Prostate gland (tissue), 2 donors: Measurements from ENCODE around the gene MUSTN1. TPM values are rescaled to one million over a fixed set of nuclear protein-coding genes. Genes with fewer than 3 reads are reported as not detected.

Experiments
- DNase-seq: peaks from one replicate; pipeline ENCODE4 v3.0.0-alpha.2; 2019; ENCODE audit warnings: low spot score
- H3K27ac ChIP-seq, 2 donors: fragments of 200-600 bp; sonication (generic); 2 replicates each; pipeline ENCODE4 v1.5.1; 2017 to 2019
- H3K27me3 ChIP-seq: fragments of 200-600 bp; sonication (generic); replicated peaks from 2 replicates; pipeline ENCODE4 v1.5.1; 2019; ENCODE audit not compliant: insufficient read depth
- H3K36me3 ChIP-seq, 2 donors: fragments of 200-600 bp; sonication (generic); 1 replicate in 1 of 2; 2 replicates in 1 of 2; pipeline versions ENCODE4 v1.5.1 to v1.8.1; 2017 to 2019
- H3K4me1 ChIP-seq: fragments of 200-600 bp; sonication (generic); replicated peaks from 2 replicates; pipeline ENCODE4 v1.5.1; 2019
- H3K4me3 ChIP-seq, 2 donors: fragments of 200-600 bp; sonication (generic); 2 replicates each; pipeline ENCODE4 v1.5.1; 2017 to 2019
- H3K9me3 ChIP-seq: fragments of 200-600 bp; sonication (generic); 2 replicates; pipeline ENCODE4 v1.5.1; 2017
- CTCF ChIP-seq, 4 experiments: fragments of 200-600 bp in 2 of 4; fragments of 450-650 bp in 2 of 4; sonication (generic) in 2 of 4; IDR thresholded peaks; 1 replicate in 3 of 4; 2 replicates in 1 of 4; pipeline ENCODE4 v1.5.1; 2016 to 2019; ENCODE audit warnings: antibody characterized with exemption in 4 of 4, mild to moderate bottlenecking in 2 of 4, moderate library complexity in 2 of 4
- POLR2A ChIP-seq: fragments of 450-650 bp; IDR thresholded peaks from one replicate; pipeline ENCODE4 v1.6.1; 2016; ENCODE audit warnings: antibody characterized with exemption, mild to moderate bottlenecking
- POLR2AphosphoS5 ChIP-seq: sonication (generic); formaldehyde crosslinking; IDR thresholded peaks from one replicate; pipeline ENCODE4 v1.6.1; 2017; ENCODE audit warnings: antibody characterized with exemption
- WGBS: methylation state at CpG from one replicate; pipeline ENCODE4 v1.1.5; 2018; 5-methylcytosine and 5-hydroxymethylcytosine counted together
- intact Hi-C: fragments of 100-400 bp; cut with DNase I; formaldehyde crosslinking; loops from one replicate; pipeline ENCODE4 v1.14.2; 2022
- total RNA-seq, 2 donors: library from RNA; depleted of rRNA; stranded (reverse); fragments of >200 nt; gene quantifications; one replicate each; pipeline ENCODE4 v1.1.0, GENCODE V29; 2016

MUSTN1 gene
- total RNA-seq, 2 donors from 2014 or later = 10.5 to 14.4 TPM

GRCh38 chr3:52856666-52857065, 21.8 kb upstream of the MUSTN1 start:
- H3K27me3 ChIP-seq = no peaks in the 10 kb centered on the region
- TF ChIP-seq CTCF (IDR thresholded peaks at IDR 0.05) (no peak), POLR2AphosphoS5 (no peak), POLR2A (no peak)
- no peaks in the 10 kb centered on the region for H3K9me3 ChIP-seq
- no peak overlapping the region for H3K4me3 ChIP-seq
- H3K36me3 ChIP-seq = no peaks in the 10 kb centered on the region
- H3K27ac ChIP-seq = no peak overlapping the region
- intact Hi-C loops = no loop called here
- 82% methylated on average over 5 of the region's 5 CpGs for WGBS
- no peaks in the 10 kb centered on the region for H3K4me1 ChIP-seq
- DNase-seq = no peak

- no peak overlapping the region for H3K27ac ChIP-seq
- no peak overlapping the region for H3K4me3 ChIP-seq
- no peak for TF ChIP-seq POLR2AphosphoS5
- no peak for TF ChIP-seq POLR2A
- no peak for TF ChIP-seq CTCF (IDR thresholded peaks at IDR 0.05)
- H3K9me3 ChIP-seq = no peaks in the 10 kb centered on the region
- no peak for DNase-seq
- WGBS = 92% methylated on average over 2 of the region's 2 CpGs
- no peaks in the 10 kb centered on the region for H3K27me3 ChIP-seq
- H3K36me3 ChIP-seq = no peaks in the 10 kb centered on the region
- no peaks in the 10 kb centered on the region for H3K4me1 ChIP-seq
- intact Hi-C loops = no loop called here
Measured at GRCh38 chr3:52854013-52854412, 19.2 kb upstream of the MUSTN1 start.

- Histone ChIP-seq H3K4me1 (no peaks in the 10 kb centered on the region), H3K36me3 (no peaks in the 10 kb centered on the region), H3K27me3 (no peaks in the 10 kb centered on the region), H3K27ac (no peak overlapping the region), H3K4me3 (no peak overlapping the region), H3K9me3 (no peaks in the 10 kb centered on the region)
- intact Hi-C loops = no loop called here
- 51% methylated on average over 2 of the region's 2 CpGs for WGBS
- TF ChIP-seq POLR2A (no peak), CTCF (IDR thresholded peaks at IDR 0.05) (no peak), POLR2AphosphoS5 (no peak)
- no peak for DNase-seq
Measured at GRCh38 chr3:52852419-52852818, 17.6 kb upstream of the MUSTN1 start.

GRCh38 chr3:52851348-52851747, 16.5 kb upstream of the MUSTN1 start:
- H3K36me3 ChIP-seq = no peaks in the 10 kb centered on the region
- DNase-seq = no peak

More at GRCh38 chr3:52851348-52851747, 16.5 kb upstream of the MUSTN1 start:
- 37% methylated on average over 3 of the region's 3 CpGs for WGBS
- H3K27me3 ChIP-seq = no peaks in the 10 kb centered on the region
- H3K4me1 ChIP-seq = no peaks in the 10 kb centered on the region
- H3K27ac ChIP-seq = no peak overlapping the region
- intact Hi-C loops = no loop called here
- H3K9me3 ChIP-seq = no peaks in the 10 kb centered on the region
- TF ChIP-seq CTCF (IDR thresholded peaks at IDR 0.05) = peak in 3 of 4 experiments; percentile 16 to 59 (median 56)
- no peak for TF ChIP-seq POLR2A
- no peak overlapping the region for H3K4me3 ChIP-seq
